HG03025 (cell line): ENCODE results near the gene ZFP36L2.

Source experiments
- ATAC-seq: cut with Tn5 transposase; IDR thresholded peaks from one replicate; pipeline ENCODE4 v1.9.1; 2021; ENCODE audit warnings: mild to moderate bottlenecking, moderate library complexity; ENCODE audit not compliant: unreplicated experiment, low FRiP score

The ZFP36L2 gene, protein sequence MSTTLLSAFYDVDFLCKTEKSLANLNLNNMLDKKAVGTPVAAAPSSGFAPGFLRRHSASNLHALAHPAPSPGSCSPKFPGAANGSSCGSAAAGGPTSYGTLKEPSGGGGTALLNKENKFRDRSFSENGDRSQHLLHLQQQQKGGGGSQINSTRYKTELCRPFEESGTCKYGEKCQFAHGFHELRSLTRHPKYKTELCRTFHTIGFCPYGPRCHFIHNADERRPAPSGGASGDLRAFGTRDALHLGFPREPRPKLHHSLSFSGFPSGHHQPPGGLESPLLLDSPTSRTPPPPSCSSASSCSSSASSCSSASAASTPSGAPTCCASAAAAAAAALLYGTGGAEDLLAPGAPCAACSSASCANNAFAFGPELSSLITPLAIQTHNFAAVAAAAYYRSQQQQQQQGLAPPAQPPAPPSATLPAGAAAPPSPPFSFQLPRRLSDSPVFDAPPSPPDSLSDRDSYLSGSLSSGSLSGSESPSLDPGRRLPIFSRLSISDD

DNA sequence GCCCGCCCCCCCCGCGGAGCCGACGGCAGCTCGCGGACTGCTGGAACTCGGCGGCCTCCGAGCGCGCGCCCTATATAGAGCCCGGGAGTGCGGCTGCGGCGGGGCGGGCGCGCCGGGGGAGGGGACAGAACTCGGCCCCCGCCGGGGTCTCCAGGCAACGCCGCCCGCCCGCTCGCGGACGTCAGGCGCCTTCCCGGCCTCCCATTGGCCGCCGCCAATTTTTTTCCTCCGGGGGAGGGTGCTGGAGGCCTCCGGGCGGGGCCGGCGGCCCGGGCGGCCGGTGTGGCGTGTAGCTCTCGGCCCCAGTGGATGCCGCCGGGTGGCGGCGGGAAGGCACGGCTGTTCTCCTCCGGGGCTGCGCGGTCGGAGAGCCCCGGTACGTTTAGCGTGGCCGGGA lies at the start of gene ZFP36L2:
TSS of gene ZFP36L2 (minus strand) at position 49 of the 397 bp plus-strand sequence. CDS start 291 bp downstream, outside the sequence.
- peak; percentile 50 for ATAC-seq

DNA sequence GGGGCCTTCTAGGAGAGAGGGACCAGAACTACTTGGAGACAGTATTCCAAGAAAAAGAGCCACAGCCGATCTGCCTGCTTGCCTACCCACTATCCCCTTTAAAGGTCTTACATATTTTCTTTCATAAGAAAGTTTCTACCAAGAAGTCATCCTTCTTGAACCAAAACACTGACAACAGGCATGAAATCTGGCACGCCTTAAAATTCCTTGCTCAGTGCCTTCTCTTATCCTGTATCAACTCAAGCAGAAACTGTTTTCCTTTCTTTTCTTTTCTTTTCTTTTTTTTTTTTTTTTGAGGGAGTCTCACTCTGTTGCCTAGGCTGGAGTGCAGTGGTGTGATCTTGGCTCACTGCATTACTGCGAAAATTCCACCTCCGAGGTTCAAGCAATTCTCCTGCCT lies 48.3 kb upstream of the ZFP36L2 start:
- ATAC-seq, result no peak

DNA sequence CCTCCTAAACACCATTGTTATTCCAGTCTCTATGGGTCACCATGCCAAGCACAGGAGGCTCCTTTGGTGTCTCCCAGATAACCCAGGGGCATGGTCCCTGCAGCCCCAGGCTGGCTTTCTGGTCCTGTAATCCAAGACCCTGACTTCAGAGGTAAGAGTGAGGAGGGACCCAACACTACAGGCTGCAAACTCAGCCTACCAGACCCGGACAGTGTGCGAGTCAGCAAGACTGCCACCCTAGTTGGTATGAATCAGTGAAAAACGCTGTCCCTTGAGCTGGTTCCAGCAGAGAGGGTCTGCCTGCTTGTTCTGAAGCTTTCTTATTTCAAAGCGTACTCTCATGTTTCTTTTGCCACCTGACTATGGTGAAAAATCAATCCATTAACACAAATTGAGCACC lies 47.6 kb upstream of the ZFP36L2 start:
- ATAC-seq, result no peak

DNA sequence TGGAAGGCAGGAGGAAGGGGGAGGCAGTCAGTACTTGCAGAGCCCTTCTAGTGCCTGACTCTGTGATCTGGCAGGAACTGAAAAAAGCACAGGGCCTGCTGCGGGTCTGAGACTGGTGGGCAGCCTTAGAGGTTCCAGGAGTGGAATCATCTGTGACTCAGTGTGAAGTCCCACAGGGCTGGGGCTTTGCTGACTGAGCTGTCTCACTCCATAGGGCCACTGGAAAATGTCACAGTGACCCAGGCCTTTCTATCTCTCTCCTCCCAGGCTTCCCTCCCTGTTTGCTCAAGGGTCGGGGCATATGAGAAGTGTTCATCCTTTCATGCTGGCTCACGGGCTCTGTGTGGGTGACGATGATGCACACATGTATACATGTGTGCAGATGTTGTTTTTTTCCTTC lies 47.1 kb upstream of the ZFP36L2 start:
- no peak for ATAC-seq

DNA sequence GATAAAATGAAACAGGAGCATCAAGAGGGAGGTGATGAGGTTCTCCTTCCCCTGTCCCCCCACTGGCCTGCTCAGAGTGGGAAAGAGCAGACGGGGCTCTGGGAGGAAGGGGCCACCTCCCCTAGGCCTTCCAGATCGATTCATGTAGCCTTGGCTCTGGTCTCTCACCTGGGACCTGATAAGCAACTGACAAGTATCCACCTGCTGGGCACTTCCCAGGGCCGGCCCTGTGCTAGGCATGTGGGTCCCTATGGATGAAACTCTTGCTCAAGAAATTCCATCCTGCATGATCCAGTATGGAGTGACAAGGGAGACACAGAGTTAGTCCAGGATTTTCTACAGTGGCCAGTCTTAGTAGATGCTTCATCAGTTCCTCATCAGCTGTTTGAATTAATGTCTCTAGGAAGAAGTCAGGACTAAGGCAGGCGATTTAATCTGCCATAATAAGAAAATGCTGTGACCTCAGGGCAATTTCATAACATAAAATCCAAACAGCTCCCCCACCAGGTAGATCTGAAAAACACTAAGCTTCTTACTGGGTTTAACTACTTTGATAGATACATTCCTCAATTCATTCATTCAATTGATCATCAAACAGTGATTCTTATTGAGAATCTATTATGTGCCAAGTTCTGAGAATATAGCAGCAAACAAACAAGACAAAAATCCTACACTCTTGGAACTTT lies 44.7 kb upstream of the ZFP36L2 start:
- no peak for ATAC-seq

DNA sequence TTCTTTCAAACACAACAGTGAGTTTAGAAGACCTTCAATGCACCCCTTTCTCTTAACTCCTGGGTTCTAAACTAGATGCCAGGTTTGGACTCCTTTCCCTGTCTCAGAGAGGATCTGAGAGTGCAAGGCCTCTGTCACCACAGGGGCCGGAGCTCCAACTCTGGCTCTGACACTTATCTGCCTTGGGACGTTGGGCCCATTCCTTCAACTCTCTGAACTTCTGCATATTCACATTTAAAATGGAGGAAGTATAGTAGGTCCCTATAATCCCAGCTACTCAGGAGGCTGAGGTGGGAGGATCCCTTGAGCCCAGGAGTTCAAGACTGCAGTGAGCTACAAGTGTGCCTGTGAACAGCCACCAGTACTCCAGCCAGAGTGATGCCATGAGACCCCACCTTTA lies 44.1 kb upstream of the ZFP36L2 start:
- no peak for ATAC-seq

DNA sequence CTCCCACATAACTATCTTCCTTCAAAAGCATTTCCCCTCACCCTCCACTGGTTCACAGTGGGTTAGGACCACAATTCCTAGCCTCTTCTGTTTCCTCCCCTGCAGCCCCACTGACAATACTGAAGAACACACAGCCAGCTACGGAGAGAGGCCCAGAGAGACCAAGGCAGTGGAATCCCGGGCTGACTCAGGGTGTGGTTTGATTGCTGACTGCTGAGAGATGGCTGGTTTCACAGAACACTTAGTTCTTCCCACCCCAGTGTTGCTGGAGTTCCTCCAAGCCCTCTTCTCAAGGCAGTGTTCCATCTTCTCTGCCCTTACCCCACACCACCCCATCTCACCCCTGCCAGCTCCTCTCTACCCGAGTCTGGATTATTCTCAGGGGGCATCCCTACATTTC lies 43.3 kb upstream of the ZFP36L2 start:
- no peak for ATAC-seq

DNA sequence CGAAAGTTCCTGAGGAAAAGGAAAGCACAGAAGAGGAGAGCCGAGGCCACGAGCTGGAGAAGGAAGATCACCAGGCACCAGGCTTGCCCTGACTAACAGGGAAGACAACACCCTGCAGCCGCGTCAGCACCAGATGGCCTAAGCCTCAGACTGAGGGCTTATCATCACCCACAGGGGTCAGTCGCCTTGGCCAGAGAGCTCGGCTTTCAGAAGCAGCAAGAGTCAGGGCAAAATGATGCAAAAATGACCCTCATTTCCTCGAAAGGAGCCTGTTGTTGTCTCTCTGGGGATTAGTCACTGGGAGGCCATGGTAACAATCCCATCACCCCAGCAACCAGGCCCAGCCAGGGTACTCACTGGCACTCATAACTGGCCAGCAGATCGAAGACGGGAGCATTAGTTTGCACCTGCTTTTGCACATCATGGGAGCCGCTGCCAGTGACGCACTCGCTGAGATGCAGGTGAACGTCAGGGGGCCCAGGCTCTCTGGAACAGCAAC lies 42.7 kb upstream of the ZFP36L2 start:
- no peak for ATAC-seq

DNA sequence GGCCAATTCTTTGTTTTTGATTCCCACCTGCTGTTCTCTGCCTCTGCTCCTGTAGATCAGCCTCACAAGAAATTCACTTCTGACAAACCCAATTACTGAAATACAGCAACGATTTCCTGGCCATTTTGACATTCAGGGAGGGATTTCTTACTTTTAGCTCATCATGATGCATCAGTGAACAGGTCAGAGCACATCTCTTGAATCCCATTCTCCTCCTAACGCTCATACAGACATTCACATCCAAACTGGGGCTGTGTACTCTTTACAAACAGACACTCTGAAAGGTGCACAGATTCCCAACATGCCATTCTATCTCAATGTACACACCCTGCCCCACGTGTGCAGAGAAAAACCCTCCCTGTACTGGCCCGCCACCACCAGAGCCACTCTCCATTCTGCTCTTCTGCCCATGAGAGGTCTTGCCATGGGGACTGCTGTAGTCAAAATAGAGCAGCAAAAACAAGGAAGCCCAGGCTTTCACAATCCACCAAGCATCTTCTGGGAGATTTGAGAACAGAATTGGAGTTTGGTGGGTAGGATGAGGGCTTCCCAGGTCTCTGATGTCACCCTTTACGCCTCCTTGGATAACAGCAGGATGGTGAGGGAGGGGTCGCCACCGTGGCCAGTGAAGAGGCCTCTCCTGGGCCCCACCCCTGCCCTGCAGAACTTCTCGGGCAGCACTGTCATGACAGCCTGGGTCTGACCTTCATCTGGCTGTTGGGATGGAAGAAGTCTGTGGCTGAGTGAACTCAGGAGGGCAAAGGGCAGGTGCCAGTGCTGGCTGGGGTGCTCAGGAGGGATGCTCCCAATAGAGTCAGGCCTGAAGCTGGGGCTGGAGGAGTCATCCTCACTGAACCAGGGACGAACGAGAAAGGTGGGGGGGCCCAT lies 41.9 kb upstream of the ZFP36L2 start:
- ATAC-seq, result no peak

DNA sequence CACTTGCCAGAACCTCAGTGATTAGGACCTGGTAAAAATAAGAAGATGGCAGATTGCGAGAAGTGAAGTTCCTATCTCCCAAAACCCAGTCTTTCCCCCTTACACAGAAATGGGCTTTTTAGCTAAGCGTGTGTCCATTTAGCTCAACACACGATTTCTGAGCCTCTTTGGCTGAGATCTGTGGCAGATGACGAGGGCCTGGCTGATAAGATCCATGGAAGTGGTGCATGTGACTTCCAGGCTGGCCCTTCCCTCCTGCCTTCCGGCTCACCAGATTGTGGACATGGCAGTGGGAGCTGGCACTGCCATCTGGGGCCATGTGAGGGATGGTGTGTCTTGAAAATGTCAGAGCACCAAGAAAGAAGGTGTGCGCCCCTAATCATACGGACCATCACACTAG lies 41.0 kb upstream of the ZFP36L2 start:
- no peak for ATAC-seq

DNA sequence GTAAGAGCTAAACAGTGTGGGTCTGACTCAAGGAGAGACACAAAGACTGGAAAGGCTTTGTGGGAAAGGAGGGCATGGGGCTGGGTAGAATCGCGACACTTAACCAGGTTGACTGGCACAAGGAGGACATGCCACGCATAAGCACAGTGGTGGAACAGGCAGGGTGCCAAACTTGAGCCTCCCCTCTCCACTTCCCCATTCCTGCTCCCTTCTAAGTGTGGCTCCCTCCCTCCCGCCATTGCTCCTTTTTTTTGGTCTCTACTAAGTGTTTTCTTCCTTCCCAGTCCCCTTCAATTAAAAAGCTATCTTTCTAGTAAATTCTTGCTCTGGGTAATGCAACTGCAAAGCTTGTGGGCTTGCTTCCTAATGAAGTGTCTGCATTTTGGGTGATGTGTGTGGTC lies 40.3 kb upstream of the ZFP36L2 start:
- no peak for ATAC-seq

DNA sequence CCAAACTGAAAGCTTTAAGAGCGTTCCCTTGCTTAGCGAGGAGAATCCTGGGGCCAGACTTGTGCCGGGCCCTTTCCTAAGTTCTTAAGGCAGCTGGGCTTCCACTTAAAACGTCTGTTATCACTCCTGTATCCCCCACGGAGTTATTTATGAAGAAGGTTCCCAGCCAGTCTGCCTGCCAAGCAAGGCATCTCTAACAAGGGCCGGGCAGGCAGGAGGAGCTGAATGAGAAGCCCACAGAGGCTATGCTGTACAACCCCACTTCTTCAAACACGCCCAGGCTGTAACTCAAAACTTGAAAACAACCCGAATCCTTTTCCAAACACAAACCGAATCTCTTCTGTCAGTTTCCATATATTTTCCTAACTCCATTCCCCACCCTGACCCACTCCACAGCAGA lies 39.0 kb upstream of the ZFP36L2 start:
- no peak for ATAC-seq

DNA sequence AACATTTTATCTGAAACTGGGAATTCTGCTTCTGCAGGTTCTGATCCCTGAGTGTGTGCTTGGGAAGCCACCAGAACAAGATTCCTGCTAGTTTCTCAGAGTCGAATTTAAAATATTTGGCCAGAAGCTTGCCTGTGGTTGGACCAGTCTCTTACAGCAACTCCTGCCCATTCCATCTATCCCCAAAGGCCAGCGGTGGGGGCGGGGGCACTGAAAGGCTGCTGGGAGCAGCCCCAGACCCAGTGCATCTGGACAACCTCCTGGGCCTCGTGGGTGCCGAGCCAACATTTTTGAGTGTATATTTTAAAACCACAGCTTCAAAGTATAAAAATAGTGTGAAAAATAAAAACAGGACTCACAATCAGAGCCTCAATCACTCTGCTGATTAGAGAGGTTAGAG lies 38.6 kb upstream of the ZFP36L2 start:
- no peak for ATAC-seq

DNA sequence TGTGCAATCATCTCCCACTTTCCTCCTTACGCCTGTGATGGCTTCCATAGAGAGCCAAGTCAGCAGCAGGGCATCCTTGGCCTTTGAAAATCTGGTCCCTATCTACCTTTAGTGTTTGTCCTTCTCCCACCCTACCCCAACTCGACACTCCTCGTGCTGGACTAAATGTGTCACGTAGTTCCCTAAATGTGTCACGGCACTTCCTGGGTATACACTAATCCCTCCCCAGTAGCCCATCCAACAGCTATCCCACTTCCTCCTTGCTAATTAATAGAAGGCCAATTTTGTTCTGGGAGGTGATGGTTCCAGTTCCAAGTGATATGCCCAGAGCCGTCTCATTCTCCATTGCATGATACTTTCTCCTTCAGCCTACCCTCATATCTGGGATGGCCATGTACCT lies 36.5 kb upstream of the ZFP36L2 start:
- no peak for ATAC-seq

DNA sequence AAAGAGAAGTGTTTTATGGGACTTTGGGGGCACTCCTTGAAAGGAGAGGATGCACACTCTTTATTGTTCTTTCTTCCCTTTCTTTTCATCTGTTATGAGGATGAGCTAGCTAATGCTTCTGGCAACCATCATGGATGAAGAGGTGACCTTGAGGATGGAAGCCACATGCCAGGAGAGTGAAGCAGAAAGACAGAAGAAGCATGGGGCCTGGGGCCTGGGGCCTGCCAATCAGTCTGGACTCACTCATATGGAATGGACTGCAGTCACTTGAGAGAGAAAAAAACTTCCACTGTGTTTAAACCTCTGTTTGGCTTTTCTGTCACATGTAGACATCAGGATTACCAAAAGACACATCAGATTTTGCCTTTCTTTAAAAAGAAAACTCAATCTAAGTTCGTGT lies 35.8 kb upstream of the ZFP36L2 start:
- no peak for ATAC-seq

DNA sequence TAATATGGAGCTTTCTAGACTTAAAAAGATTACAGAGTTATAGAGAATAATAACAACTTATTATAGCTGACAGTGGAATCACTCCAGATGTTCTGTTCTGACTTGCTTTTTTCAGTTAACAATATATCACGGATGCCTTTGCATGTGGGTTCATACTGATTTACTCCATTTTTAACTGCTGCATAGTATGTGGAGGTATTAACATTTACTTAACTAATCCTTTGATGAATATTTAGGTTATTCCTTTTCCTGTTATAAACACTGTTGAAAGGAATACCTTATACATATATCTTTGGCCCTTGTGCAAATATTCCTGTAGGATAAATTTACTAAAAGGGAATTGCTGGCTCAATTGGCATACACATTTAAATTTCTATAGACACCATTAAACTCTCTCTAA lies 33.1 kb upstream of the ZFP36L2 start:
- ATAC-seq, result no peak

DNA sequence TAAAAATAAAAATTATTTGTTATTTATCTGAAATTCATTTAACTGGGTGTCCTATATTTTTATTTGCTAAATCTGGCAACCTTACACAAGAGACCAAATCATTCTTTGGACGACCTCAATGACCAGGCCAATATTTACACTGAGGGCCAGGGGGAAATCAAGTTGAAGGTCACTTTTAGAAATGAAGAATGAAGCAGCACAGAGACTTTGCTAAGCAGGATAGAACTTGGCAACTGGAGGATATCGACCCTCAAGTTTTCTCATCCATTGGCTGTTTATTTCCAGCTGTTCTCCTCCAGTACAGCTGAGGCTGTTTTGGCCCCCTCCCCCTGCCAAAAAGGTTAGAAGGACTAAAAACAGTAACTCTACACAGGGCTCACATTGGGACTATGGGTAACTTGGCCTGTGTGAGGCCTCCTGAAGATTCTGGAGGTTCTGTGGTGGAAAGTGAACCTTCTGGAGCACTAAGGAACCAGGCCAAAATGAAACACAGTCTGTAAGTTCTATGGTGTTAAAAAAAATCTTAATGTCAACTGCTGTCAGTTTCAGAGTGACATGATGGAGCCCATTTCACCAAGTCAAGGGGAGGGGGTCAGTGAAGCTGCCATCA lies 32.2 kb upstream of the ZFP36L2 start:
- no peak for ATAC-seq

DNA sequence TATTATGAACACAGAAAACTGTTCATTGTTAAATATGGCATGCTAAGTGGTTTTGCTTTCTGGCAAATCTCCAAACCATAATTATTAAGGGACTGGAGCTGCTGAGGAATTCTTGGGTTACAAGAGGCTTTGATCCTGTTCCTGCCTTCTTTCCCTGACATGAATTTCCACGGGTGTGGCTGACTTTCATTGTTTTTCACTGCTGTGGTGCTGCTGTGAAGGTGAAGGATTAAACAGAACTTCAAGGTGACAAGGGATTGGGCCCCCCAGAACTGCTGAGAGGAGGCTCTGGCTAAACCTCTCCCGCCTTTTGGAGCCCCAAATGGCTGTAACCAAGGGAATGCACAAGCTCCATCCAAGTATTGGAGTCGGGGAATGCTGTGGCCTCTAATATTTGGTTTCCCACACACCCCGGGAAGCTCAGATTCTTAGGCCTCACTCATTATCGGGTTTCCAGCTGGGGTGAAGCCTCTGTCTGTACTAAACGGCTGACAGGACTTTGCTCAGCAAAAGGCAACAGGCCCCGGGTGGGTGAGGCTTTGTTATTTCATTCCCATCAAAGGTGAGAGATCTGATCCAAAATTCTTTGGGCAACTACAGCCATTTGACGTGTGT lies 29.0 kb upstream of the ZFP36L2 start:
- no peak for ATAC-seq

DNA sequence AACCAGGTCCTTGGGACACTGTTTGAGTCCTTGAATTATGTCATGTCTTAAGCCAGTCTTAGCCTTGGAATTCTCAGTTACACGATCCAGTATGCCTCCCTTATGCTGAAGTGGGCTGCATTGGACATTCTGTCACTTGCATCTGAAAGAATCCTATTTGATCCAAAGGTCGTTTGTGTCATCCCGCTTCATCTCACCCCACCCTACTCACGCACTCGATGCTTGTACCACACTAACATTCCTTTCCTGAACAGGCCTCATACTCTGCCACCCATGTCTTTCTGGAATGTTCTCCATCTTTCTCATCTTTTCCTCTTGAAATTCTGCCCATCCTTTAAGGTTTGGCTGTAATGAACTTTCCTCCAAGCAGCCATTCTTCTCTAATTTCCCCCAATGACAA lies 27.9 kb upstream of the ZFP36L2 start:
- ATAC-seq, result no peak

DNA sequence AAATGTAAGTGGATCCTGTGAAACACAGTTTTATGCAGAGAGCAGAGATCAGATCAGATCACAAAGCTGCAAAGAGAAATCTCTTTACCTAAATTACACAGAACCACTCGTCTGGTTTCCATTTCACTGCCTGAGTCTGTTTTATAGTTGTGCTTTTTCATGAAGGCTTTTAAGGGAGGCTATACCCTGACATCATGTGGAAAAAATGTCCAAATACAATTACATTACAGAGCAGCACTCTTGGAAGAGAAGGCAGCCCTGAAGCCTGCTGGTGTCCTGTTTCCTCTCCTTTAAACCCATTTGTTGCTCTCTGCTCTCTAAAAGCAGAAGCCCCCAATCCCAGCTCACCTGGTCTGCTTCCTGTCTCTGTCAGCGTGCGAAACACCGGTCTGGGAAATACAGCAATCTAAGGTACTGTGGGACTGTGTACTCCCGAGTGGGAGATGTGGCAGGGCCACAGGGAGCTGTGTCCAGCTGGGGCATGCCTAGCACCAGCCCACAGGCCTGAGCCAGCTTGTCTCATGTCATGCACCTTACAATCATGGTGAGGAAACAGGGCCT lies 24.8 kb upstream of the ZFP36L2 start:
- no peak for ATAC-seq
